ENCODE results near the gene TLK2.
"Not testable (repeated sequence)": the region's sequence is repeated elsewhere in the genome, so short reads cannot be mapped to it uniquely, and the experiment has no call there.

TLK2 gene

GRCh38 chr17:62605588-62605987 lies 127.0 kb downstream of the TLK2 start:
- no peak for DNase-seq

- no peak for DNase-seq
Measured at GRCh38 chr17:62611292-62611691, 132.7 kb downstream of the TLK2 start.

- DNase-seq: no peak
Measured at GRCh38 chr17:62611728-62612127, 133.1 kb downstream of the TLK2 start.

DNA sequence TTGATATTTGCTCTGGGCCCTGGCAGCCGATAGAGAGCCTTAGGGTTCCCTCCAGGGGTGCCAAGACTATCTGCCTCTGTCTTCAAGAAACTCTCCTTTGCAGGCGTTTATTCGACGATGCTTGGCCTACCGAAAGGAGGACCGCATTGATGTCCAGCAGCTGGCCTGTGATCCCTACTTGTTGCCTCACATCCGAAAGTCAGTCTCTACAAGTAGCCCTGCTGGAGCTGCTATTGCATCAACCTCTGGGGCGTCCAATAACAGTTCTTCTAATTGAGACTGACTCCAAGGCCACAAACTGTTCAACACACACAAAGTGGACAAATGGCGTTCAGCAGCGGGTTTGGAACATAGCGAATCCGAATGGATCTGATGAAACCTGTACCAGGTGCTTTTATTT lies 133.7 kb downstream of the TLK2 start:
- not testable (repeated sequence) for DNase-seq

DNA sequence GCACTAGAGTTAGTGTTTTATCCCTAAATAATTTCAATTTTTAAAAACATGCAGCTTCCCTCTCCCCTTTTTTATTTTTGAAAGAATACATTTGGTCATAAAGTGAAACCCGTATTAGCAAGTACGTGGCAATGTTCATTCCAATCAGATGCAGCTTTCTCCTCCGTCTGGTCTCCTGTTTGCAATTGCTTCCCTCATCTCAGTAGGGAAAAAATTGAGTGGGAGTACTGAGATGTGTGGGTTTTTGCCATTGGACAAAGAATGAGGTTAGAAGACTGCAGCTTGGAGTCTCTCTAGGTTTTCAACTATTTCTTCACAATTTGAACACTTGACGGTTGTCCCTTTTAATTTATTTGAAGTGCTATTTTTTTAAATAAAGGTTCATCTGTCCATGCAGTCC lies 134.5 kb downstream of the TLK2 start:
- not testable (repeated sequence) for DNase-seq

DNA sequence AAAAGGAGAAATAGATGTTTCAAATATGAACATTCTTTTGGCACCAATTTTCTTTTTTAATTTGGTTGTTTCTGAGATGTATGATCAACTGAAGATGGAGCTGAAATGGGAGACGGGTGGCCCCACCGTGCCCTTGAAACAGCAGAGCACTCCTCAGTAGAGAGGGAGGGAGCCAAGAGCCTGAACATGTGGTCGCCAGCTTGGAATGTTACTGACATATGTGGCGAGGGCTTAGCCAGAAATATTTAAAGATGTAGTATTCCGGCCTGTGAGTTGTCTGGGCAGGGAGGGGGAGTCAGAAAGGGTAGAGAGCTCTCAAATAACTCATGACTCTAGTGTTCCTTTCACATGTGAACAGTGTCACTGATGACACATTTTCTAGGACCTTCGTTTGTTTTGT lies 135.5 kb downstream of the TLK2 start:
- no peak for DNase-seq

GRCh38 chr17:62615503-62615902 lies 136.9 kb downstream of the TLK2 start:
- DNase-seq: no peak

DNA sequence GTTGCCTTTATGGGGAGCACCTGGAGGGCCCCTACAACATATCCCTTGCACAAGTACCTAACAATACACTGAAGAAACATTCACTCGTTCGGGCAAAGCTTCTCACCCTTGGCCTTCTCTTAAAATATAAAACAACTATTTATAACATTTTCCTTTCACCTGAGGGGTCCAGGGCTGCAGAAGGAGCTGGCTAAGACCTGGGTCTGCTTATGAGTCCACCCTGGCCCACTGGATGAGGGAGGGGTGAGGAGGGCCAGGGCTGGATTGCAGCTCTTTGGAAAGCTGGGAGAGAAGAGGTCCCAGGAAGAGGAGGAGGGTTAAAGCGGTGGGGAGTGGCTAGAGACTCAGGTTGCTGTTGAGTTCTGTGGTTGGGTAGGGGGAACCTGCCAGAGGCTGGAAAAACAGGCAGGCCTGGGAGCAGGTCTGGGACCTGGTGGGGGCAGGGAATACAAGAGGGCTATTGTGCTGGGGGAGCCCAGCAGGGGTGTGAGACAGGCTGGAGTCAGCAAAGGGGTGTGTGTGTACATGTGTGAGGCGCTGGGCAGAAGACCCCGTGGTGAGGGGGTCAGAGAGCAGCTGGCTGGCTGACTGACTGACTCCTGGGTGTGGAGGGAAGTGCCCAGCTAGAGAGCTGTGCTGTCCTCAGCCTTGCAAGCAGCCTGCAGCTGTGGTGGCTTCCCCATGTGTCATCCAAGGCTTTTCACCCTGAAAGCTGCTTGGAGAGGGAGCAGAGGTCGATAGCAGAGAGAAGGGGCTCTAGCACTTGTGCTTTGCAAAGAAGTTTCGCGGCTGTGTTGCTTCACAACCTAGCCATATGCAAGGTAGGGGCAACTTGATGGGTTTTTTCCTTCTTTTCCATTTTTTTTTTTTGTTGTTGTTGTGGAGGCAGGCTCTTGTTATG lies 138.6 kb downstream of the TLK2 start:
- peak; percentile 20 for DNase-seq

DNA sequence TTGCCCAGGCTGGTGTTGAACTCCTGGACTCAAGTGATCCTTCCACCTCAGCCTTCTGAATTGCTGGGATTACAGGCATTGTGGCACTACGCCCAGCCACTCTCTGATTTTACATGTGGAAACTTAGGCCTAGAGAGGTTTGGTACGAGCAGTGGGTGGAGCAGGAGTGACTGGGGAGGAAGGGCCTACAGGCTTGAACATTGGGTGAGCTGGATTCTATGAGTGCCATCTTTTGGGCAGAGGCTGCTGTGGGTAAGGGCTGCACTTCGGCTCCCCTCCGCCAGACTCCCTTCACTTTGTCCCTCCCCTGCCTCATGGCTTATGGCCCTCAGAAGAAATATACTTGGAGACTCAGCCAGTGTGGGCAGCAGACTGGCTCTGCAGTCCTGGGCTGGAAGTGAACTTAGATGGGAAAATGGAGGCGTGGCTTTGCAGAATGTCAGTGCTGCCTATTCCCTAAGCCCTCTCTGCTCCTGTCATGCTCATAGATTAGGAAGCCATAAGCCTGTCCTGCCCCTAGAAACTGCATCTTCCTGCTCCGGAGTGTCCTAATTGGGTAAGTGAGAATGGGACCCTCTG lies 139.4 kb downstream of the TLK2 start:
- DNase-seq: no peak

- no peak for DNase-seq
Measured at GRCh38 chr17:62618647-62619416, 140.2 kb downstream of the TLK2 start.

DNA sequence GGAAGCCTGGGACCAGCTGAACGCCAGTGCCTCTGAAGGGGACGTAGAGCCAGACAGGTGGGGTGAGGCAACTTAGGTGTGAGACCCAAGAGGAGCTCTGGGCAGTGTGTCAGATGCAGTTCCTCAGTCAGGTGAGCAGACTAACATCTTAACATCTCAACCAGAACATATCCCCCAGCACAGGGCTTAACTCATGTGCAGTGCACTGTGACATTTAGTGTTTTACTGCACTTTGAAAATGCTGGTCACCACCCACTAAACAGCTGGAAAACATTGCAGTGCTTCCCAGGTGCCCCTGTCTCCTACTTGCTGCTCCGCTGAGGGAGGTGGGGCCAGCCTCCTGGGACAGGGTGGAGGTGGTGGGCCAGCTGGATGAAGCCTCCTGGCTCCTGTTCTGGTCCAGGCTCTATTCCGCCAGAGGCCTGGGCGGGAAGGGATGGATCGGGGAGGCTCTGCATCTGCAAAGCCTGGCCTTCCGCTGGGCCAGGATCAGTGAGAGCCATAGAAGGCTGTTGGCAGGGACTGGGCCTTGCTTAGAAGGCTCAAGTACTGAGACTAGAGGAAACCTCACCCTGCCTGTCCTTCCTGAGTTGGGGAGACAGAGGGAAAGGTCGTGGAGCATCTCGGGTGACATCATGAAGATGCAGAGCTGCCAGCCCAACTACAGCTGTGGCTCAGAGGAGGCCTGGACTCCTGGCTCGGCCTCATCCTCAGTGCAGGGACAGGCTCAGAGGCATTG lies 141.0 kb downstream of the TLK2 start:
- DNase-seq: no peak

DNA sequence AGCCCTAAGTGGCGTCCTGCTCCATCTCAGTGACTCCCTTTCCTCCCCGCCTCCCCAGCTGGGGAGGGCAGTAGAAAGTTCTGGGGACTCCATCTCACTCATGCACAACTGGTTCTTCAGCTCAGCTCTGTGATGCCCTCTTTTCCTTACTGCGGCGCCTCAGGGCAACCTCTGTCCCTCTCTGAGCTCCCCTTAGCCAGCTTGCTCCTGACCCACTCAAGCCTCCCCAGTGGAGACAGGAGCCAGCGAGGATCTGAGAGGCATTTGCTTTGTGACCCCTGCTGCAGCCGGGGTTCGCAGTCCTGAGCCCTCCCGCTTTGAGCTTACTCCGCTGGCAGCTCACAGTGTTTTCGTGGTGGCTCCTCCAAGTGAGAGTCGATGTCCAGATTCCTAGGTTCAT lies 142.6 kb downstream of the TLK2 start:
- DNase-seq: no peak

GRCh38 chr17:62625184-62625869 lies 146.7 kb downstream of the TLK2 start:
- DNase-seq: no peak

- no peak for DNase-seq
Measured at GRCh38 chr17:62625870-62626200, 147.2 kb downstream of the TLK2 start.

- DNase-seq: peak; percentile 33
Measured at GRCh38 chr17:62626719-62627218, 148.1 kb downstream of the TLK2 start.

DNA sequence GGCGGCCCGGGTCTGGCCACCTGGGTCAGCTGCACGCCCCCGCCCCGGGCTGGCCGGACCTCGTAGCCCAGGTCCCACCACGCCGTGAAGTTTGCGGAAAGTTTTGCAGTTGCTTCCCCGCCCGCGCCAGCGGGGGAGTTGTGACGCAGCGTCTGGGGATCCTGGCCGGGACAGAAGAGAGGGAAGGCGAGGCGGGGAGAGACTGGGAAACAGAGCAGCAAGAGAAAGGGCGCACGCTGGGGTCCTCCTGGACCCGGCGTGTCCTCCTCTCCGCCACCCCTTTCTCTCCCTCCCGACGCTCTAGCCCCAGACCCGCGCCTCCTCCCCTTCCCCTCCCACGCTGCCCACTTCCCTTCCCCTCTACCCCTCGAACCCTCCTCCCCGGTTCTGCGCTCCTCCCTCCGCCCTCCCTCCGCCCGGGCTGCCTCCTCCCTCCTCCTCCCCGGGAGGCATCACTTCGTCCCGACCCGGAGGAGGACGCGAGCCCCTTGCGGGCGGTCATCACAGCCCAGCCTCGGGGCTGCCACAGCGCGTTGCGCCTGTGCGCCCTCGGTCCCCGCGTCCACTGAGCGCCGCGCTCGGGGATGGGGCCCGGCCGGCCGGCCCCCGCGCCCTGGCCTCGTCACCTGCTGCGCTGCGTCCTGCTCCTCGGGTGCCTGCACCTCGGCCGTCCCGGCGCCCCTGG lies 148.7 kb downstream of the TLK2 start, which contains the start of gene MRC2:
Gene MRC2 (plus strand): TSS at position 452 of the 685 bp plus-strand sequence. CDS start 133 bp downstream, at position 585.
- peak; percentile 33 for DNase-seq

- no peak for DNase-seq
Measured at GRCh38 chr17:62627904-62628633, 149.4 kb downstream of the TLK2 start.

- no peak for DNase-seq
Measured at GRCh38 chr17:62628831-62629555, 150.4 kb downstream of the TLK2 start.

GRCh38 chr17:62629556-62630364 lies 151.1 kb downstream of the TLK2 start:
- no peak for DNase-seq
